H7 (cell line): ENCODE measurements around the gene BCOR. TPM values are rescaled to one million over a fixed set of nuclear protein-coding genes. Genes with fewer than 3 reads are reported as not detected.

Experiments used
- DNase-seq: peaks from one replicate; pipeline ENCODE4 v3.0.0; 2012
- H3K27me3 ChIP-seq: 2 replicates; pipeline ENCODE4 v1.6.0; 2011; ENCODE audit warnings: mild to moderate bottlenecking, low read length; ENCODE audit not compliant: control insufficient read depth, insufficient read depth
- H3K36me3 ChIP-seq: replicated peaks from 2 replicates; pipeline ENCODE4 v1.5.1; 2011; ENCODE audit warnings: low read length; ENCODE audit not compliant: control insufficient read depth, insufficient read depth
- H3K4me3 ChIP-seq: 2 replicates; pipeline ENCODE4 v1.5.1; 2011; ENCODE audit warnings: low read depth, mild to moderate bottlenecking, control low read depth, low read length, moderate library complexity; ENCODE audit not compliant: insufficient read depth
- total RNA-seq: library from RNA; depleted of rRNA; stranded (reverse); fragments of >200 nt; shearing (Covaris generic); gene quantifications from 2 replicates; pipeline ENCODE4 v1.2.3, GENCODE V29; 2014

BCOR gene
- total RNA-seq, 1 experiment from 2014 or later = 32.5 TPM

GRCh38 chrX:40061005-40061404 is 36.8 kb downstream of the BCOR start:
- peaks cover 33% of the 10 kb centered on the region for H3K36me3 ChIP-seq
- H3K4me3 ChIP-seq = no peak overlapping the region

GRCh38 chrX:40060356-40060845 is 37.4 kb downstream of the BCOR start:
- Histone ChIP-seq H3K27me3 (no peaks in the 10 kb centered on the region), H3K36me3 (peaks cover 38% of the 10 kb centered on the region), H3K4me3 (no peak overlapping the region)
- DNase-seq = no peak

More at GRCh38 chrX:40061005-40061404, 36.8 kb downstream of the BCOR start:
- DNase-seq = no peak
- H3K27me3 ChIP-seq = no peaks in the 10 kb centered on the region

GRCh38 chrX:40058719-40059118 is 39.0 kb downstream of the BCOR start:
- Histone ChIP-seq H3K36me3 (peaks cover 50% of the 10 kb centered on the region), H3K4me3 (no peak overlapping the region), H3K27me3 (no peaks in the 10 kb centered on the region)
- no peak for DNase-seq

GRCh38 chrX:40057405-40057804 is 40.4 kb downstream of the BCOR start:
- no peaks in the 10 kb centered on the region for H3K27me3 ChIP-seq
- H3K4me3 ChIP-seq = no peak overlapping the region
- peaks cover 52% of the 10 kb centered on the region for H3K36me3 ChIP-seq
- peak; percentile 58 for DNase-seq

- no peak overlapping the region for H3K4me3 ChIP-seq
- no peak for DNase-seq
- H3K36me3 ChIP-seq = peaks cover 57% of the 10 kb centered on the region
- no peaks in the 10 kb centered on the region for H3K27me3 ChIP-seq
Observed at GRCh38 chrX:40056420-40056819, 41.3 kb downstream of the BCOR start.

- Histone ChIP-seq H3K27me3 (no peaks in the 10 kb centered on the region), H3K4me3 (no peak overlapping the region), H3K36me3 (peaks cover 55% of the 10 kb centered on the region)
- DNase-seq = peak; percentile 2
Observed at GRCh38 chrX:40055495-40055894, 42.3 kb downstream of the BCOR start.

GRCh38 chrX:40054793-40055192 is 43.0 kb downstream of the BCOR start:
- H3K36me3 ChIP-seq = peaks cover 59% of the 10 kb centered on the region
- H3K4me3 ChIP-seq = no peak overlapping the region
- no peak for DNase-seq
- H3K27me3 ChIP-seq = no peaks in the 10 kb centered on the region

- Histone ChIP-seq H3K4me3 (no peak overlapping the region), H3K36me3 (peaks cover 54% of the 10 kb centered on the region)
Observed at GRCh38 chrX:40050532-40050931, 47.2 kb downstream of the BCOR start.

GRCh38 chrX:40049084-40049641 is 48.6 kb downstream of the BCOR start:
- Histone ChIP-seq H3K4me3 (no peak overlapping the region), H3K36me3 (peaks cover 46% of the 10 kb centered on the region), H3K27me3 (no peaks in the 10 kb centered on the region)
- DNase-seq = no peak

More at GRCh38 chrX:40050532-40050931, 47.2 kb downstream of the BCOR start:
- no peak for DNase-seq
- H3K27me3 ChIP-seq = no peaks in the 10 kb centered on the region

- DNase-seq = no peak
- Histone ChIP-seq H3K4me3 (no peak overlapping the region), H3K27me3 (no peaks in the 10 kb centered on the region), H3K36me3 (peaks cover 31% of the 10 kb centered on the region)
Observed at GRCh38 chrX:40047485-40047884, 50.3 kb downstream of the BCOR start.

- Histone ChIP-seq H3K4me3 (no peak overlapping the region), H3K27me3 (no peaks in the 10 kb centered on the region), H3K36me3 (peaks cover 5% of the 10 kb centered on the region)
- no peak for DNase-seq
Observed at GRCh38 chrX:40043895-40044294, 53.9 kb downstream of the BCOR start.

GRCh38 chrX:40041915-40042314 is 55.8 kb downstream of the BCOR start:
- H3K4me3 ChIP-seq = no peak overlapping the region
- no peaks in the 10 kb centered on the region for H3K36me3 ChIP-seq
- no peak for DNase-seq
- H3K27me3 ChIP-seq = no peaks in the 10 kb centered on the region

GRCh38 chrX:40040686-40041461 is 56.9 kb downstream of the BCOR start:
- Histone ChIP-seq H3K36me3 (no peaks in the 10 kb centered on the region), H3K4me3 (no peak overlapping the region), H3K27me3 (no peaks in the 10 kb centered on the region)
- peak; percentile 51 for DNase-seq

GRCh38 chrX:40039887-40040286 is 57.9 kb downstream of the BCOR start:
- Histone ChIP-seq H3K36me3 (no peaks in the 10 kb centered on the region), H3K27me3 (no peaks in the 10 kb centered on the region), H3K4me3 (no peak overlapping the region)
- no peak for DNase-seq

- Histone ChIP-seq H3K4me3 (no peak overlapping the region), H3K36me3 (no peaks in the 10 kb centered on the region), H3K27me3 (no peaks in the 10 kb centered on the region)
- DNase-seq = no peak
Observed at GRCh38 chrX:40037367-40037766, 60.4 kb downstream of the BCOR start.
